ENCODE data around the gene SERPINB1.
"Not testable (repeated sequence)": the region's sequence is repeated elsewhere in the genome, so short reads cannot be mapped to it uniquely, and the experiment has no call there.

SERPINB1 gene

GRCh38 chr6:2855061-2855519, 13.4 kb upstream of the SERPINB1 start:
- Histone ChIP-seq H3K79me2 (ENCODE audit: control insufficient read depth, low read length) (peaks cover 8% of the 10 kb centered on the region), H3K4me1 (ENCODE audit: control insufficient read depth, low read length) (peaks cover 98% of the 10 kb centered on the region), H4K20me1 (ENCODE audit: control insufficient read depth, insufficient read depth, low read depth, low read length) (no peaks in the 10 kb centered on the region), H3K27ac (ENCODE audit: low read depth, low read length) (peak overlapping the region; percentile 99), H3K27me3 (ENCODE audit: control insufficient read depth, low read length) (no peaks in the 10 kb centered on the region), H3K4me3 (ENCODE audit: low read length) (peak overlapping the region; percentile 69), H3K9me3 (ENCODE audit: control insufficient read depth, insufficient read depth, low read length) (no peaks in the 10 kb centered on the region), H3K4me2 (ENCODE audit: low read length) (peak overlapping the region; percentile 85), H3K9me2 (replicated peaks; ENCODE audit: control insufficient read depth, low read length) (no peaks in the 10 kb centered on the region), H3F3A (ENCODE audit: control insufficient read depth, insufficient read depth) (peaks cover 35% of the 10 kb centered on the region), H3K36me3 (ENCODE audit: control insufficient read depth, low read length) (peaks cover 2% of the 10 kb centered on the region; the same call in 1 of the 2 replicates)
- TF ChIP-seq, protein P1, sequence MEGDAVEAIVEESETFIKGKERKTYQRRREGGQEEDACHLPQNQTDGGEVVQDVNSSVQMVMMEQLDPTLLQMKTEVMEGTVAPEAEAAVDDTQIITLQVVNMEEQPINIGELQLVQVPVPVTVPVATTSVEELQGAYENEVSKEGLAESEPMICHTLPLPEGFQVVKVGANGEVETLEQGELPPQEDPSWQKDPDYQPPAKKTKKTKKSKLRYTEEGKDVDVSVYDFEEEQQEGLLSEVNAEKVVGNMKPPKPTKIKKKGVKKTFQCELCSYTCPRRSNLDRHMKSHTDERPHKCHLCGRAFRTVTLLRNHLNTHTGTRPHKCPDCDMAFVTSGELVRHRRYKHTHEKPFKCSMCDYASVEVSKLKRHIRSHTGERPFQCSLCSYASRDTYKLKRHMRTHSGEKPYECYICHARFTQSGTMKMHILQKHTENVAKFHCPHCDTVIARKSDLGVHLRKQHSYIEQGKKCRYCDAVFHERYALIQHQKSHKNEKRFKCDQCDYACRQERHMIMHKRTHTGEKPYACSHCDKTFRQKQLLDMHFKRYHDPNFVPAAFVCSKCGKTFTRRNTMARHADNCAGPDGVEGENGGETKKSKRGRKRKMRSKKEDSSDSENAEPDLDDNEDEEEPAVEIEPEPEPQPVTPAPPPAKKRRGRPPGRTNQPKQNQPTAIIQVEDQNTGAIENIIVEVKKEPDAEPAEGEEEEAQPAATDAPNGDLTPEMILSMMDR (IDR thresholded peaks at IDR 0.05; ENCODE audit: low read depth, low read length, poor library complexity, severe bottlenecking) = no peak
- no peak for TF ChIP-seq EZH2phosphoT487 (IDR thresholded peaks at IDR 0.05; ENCODE audit: borderline replicate concordance, low read length)

DNA sequence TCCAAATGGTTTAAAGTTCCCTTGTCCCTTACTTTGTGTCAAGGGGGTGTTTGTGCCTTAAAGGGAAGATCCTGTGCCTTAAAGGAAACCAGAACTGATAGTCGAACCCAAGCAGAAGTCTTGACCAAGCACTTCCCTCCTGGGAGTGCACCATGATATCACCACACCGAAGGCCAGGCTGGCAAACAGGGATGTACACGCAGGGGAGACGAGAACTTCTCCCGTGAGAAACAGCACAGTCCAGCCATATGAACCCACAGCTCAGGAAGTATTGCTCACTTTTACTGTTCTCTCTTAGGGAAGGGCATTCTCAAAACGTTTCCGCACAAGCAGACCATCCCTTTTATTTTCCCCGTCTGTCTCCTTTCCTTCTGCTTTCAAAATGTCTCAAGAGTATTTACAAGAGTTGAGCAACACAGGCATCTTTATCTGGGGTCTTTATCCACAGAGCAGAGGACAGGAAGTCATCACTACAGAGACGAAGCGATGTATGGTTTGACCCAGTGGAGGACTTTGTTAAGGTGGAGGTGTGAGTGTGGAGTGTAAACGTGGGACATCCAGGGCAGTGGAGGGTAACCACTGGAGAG, 12.8 kb upstream of the SERPINB1 start:
- H3K36me3 ChIP-seq (ENCODE audit: control insufficient read depth, low read length) = peaks cover 2% of the 10 kb centered on the region; the same call in 1 of the 2 replicates
- H3K4me1 ChIP-seq (ENCODE audit: control insufficient read depth, low read length) = peaks cover 96% of the 10 kb centered on the region
- H3K79me2 ChIP-seq (ENCODE audit: control insufficient read depth, low read length) = peaks cover 14% of the 10 kb centered on the region
- H3K4me3 ChIP-seq (ENCODE audit: low read length) = peak overlapping the region; percentile 69
- peaks cover 31% of the 10 kb centered on the region for H3F3A ChIP-seq (ENCODE audit: control insufficient read depth, insufficient read depth)
- H3K9me3 ChIP-seq (ENCODE audit: control insufficient read depth, insufficient read depth, low read length) = no peaks in the 10 kb centered on the region
- H3K27ac ChIP-seq (ENCODE audit: low read depth, low read length) = peak overlapping the region; percentile 99
- H3K9me2 ChIP-seq (replicated peaks; ENCODE audit: control insufficient read depth, low read length) = no peaks in the 10 kb centered on the region
- no peaks in the 10 kb centered on the region for H4K20me1 ChIP-seq (ENCODE audit: control insufficient read depth, insufficient read depth, low read depth, low read length)
- TF ChIP-seq, protein P1 (IDR thresholded peaks at IDR 0.05; ENCODE audit: low read depth, low read length, poor library complexity, severe bottlenecking) = no peak
- no peaks in the 10 kb centered on the region for H3K27me3 ChIP-seq (ENCODE audit: control insufficient read depth, low read length)
- peak overlapping the region; percentile 85 for H3K4me2 ChIP-seq (ENCODE audit: low read length)

- TF ChIP-seq, protein P1 (IDR thresholded peaks at IDR 0.05; ENCODE audit: low read depth, low read length, poor library complexity, severe bottlenecking) = peak; percentile 30
- TF ChIP-seq EZH2phosphoT487 (IDR thresholded peaks at IDR 0.05; ENCODE audit: borderline replicate concordance, low read length) = no peak
- Histone ChIP-seq H3K9me3 (ENCODE audit: control insufficient read depth, insufficient read depth, low read length) (no peaks in the 10 kb centered on the region), H3K27me3 (ENCODE audit: control insufficient read depth, low read length) (no peaks in the 10 kb centered on the region), H3K4me3 (ENCODE audit: low read length) (peak overlapping the region; percentile 69), H3K9me2 (replicated peaks; ENCODE audit: control insufficient read depth, low read length) (no peaks in the 10 kb centered on the region), H4K20me1 (ENCODE audit: control insufficient read depth, insufficient read depth, low read depth, low read length) (no peaks in the 10 kb centered on the region), H3K4me2 (ENCODE audit: low read length) (peak overlapping the region; percentile 85), H3K27ac (ENCODE audit: low read depth, low read length) (peak overlapping the region; percentile 99), H3K36me3 (ENCODE audit: control insufficient read depth, low read length) (peaks cover 6% of the 10 kb centered on the region), H3F3A (ENCODE audit: control insufficient read depth, insufficient read depth) (peaks cover 28% of the 10 kb centered on the region), H3K79me2 (ENCODE audit: control insufficient read depth, low read length) (peaks cover 20% of the 10 kb centered on the region), H3K4me1 (ENCODE audit: control insufficient read depth, low read length) (peaks cover 96% of the 10 kb centered on the region)
Measured at GRCh38 chr6:2853769-2854395, 12.2 kb upstream of the SERPINB1 start.

DNA sequence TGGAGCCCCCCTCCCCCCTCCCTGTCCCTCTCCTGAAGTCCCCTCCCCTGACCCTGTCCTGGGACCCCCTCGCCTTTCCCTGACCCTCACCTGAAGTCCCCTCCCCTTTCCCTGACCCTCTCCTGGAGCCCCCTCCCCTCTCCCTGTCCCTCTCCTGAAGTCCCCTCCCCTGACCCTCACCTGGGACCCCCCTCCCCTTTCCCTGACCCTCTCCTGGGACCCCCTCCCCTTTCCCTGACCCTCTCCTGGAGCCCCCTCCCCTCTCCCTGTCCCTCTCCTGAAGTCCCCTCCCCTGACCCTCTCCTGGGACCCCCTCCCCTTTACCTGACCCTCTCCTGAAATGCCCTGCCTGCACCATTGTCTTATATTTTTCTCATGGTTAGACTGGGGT, 11.7 kb upstream of the SERPINB1 start:
- H3K27me3 ChIP-seq (ENCODE audit: control insufficient read depth, low read length); H3K9me2 ChIP-seq (replicated peaks; ENCODE audit: control insufficient read depth, low read length); H3K36me3 ChIP-seq (ENCODE audit: control insufficient read depth, low read length); H4K20me1 ChIP-seq (ENCODE audit: control insufficient read depth, insufficient read depth, low read depth, low read length); H3K9me3 ChIP-seq (ENCODE audit: control insufficient read depth, insufficient read depth, low read length): not testable (repeated sequence)
- Histone ChIP-seq H3K27ac (ENCODE audit: low read depth, low read length) (peak overlapping the region; percentile 99), H3K4me3 (ENCODE audit: low read length) (peak overlapping the region; percentile 69), H3F3A (ENCODE audit: control insufficient read depth, insufficient read depth) (peaks cover 26% of the 10 kb centered on the region), H3K4me2 (ENCODE audit: low read length) (peak overlapping the region; percentile 85), H3K4me1 (ENCODE audit: control insufficient read depth, low read length) (peaks cover 96% of the 10 kb centered on the region), H3K79me2 (ENCODE audit: control insufficient read depth, low read length) (peaks cover 21% of the 10 kb centered on the region)

All from DOHH2 (cell line).